GM23338 (cell line): ENCODE measurements around the gene MRPS27. TPM values are rescaled to one million over a fixed set of nuclear protein-coding genes. Genes with fewer than 3 reads are reported as not detected.

ENCODE experiments used
- ATAC-seq: fragments of 200-7000 bp; cut with Tn5 transposase; 3 replicates; pipeline ENCODE4 v1.9.1; 2020
- DNase-seq: peaks from one replicate; pipeline ENCODE4 v3.0.0-alpha.2; 2015; ENCODE audit warnings: low spot score
- H2AFZ ChIP-seq: fragments of 200-600 bp; sonication (generic); 2 replicates; pipeline ENCODE4 v1.8.0; 2016; ENCODE audit warnings: antibody characterized with exemption, mild to moderate bottlenecking, moderate library complexity
- H3F3A ChIP-seq: fragments of 200-600 bp; sonication (generic); replicated peaks from 2 replicates; pipeline ENCODE4 v1.8.0; 2017; ENCODE audit warnings: antibody characterized with exemption, mixed run types, low read depth
- H3K27ac ChIP-seq: fragments of 200-600 bp; sonication (generic); 2 replicates; pipeline ENCODE4 v1.6.1; 2016; ENCODE audit warnings: low read depth
- H3K27me3 ChIP-seq: fragments of 200-600 bp; sonication (generic); 2 replicates; pipeline ENCODE4 v1.8.0; 2016; ENCODE audit warnings: mild to moderate bottlenecking, mixed run types, moderate library complexity; ENCODE audit not compliant: insufficient read depth
- H3K36me3 ChIP-seq: fragments of 200-600 bp; sonication (generic); 2 replicates; pipeline ENCODE4 v1.8.0; 2016; ENCODE audit warnings: mild to moderate bottlenecking; ENCODE audit not compliant: insufficient read depth
- H3K4me1 ChIP-seq: fragments of 200-600 bp; sonication (generic); 2 replicates; pipeline ENCODE4 v1.8.0; 2016; ENCODE audit warnings: mild to moderate bottlenecking, moderate library complexity; ENCODE audit not compliant: insufficient read depth
- H3K4me2 ChIP-seq: fragments of 200-600 bp; sonication (generic); 2 replicates; pipeline ENCODE4 v1.7.1; 2017; ENCODE audit warnings: mixed run types
- H3K4me3 ChIP-seq: fragments of 200-600 bp; sonication (generic); 2 replicates; pipeline ENCODE4 v1.6.1; 2016; ENCODE audit warnings: mixed run types
- H3K79me2 ChIP-seq: fragments of 200-600 bp; sonication (generic); replicated peaks from 2 replicates; pipeline ENCODE4 v1.8.0; 2017; ENCODE audit warnings: mild to moderate bottlenecking; ENCODE audit not compliant: insufficient read depth
- H3K9me2 ChIP-seq: fragments of 200-600 bp; sonication (generic); 2 replicates; pipeline ENCODE4 v1.8.0; 2017; ENCODE audit not compliant: insufficient read depth
- H4K20me1 ChIP-seq: fragments of 200-600 bp; sonication (generic); replicated peaks from 2 replicates; pipeline ENCODE4 v1.8.0; 2017; ENCODE audit warnings: mild to moderate bottlenecking; ENCODE audit not compliant: insufficient read depth
- H3K27ac Mint-ChIP-seq: 2 replicates; pipeline ENCODE4 v1.8.0; 2020; ENCODE audit warnings: inconsistent platforms, mild to moderate bottlenecking, moderate library complexity, mixed read lengths
- H3K27me3 Mint-ChIP-seq: 3 replicates; pipeline ENCODE4 v1.8.0; 2022; ENCODE audit warnings: low read depth, mild to moderate bottlenecking, moderate library complexity, mixed read lengths, inconsistent platforms; ENCODE audit not compliant: insufficient read depth, poor library complexity
- H3K36me3 Mint-ChIP-seq: 3 replicates; pipeline ENCODE4 v1.8.0; 2021; ENCODE audit warnings: low read depth, mild to moderate bottlenecking, inconsistent platforms, moderate library complexity, mixed read lengths
- H3K4me1 Mint-ChIP-seq: 3 replicates; pipeline ENCODE4 v1.8.0; 2020; ENCODE audit warnings: mild to moderate bottlenecking, inconsistent platforms, mixed read lengths
- H3K4me3 Mint-ChIP-seq: 3 replicates; pipeline ENCODE4 v1.8.0; 2021; ENCODE audit warnings: moderate library complexity, mild to moderate bottlenecking, inconsistent platforms, mixed read lengths
- H3K9me3 Mint-ChIP-seq: 3 replicates; pipeline ENCODE4 v1.8.0; 2020; ENCODE audit warnings: moderate library complexity, mild to moderate bottlenecking, inconsistent platforms, mixed read lengths
- CREB1 ChIP-seq: fragments of 250-450 bp; sonication (Bioruptor Pico); IDR thresholded peaks from 2 replicates; pipeline ENCODE4 v1.5.0; 2020; ENCODE audit warnings: low read depth, mild to moderate bottlenecking, moderate library complexity
- CTCF ChIP-seq, 2 experiments: fragments of 200-600 bp in 1 of 2; sonication (generic) in 1 of 2; conservative IDR thresholded peaks; 2 replicates each; pipeline versions ENCODE4 v1.5.1 to v1.6.1; 2016 to 2017; ENCODE audit warnings: antibody characterized with exemption in 2 of 2, low read depth in 2 of 2, mild to moderate bottlenecking in 2 of 2, moderate library complexity in 1 of 2
- ETS1 ChIP-seq: IDR thresholded peaks from 2 replicates; pipeline ENCODE4 v1.6.1; 2016; ENCODE audit warnings: antibody characterized with exemption
- EZH2 ChIP-seq: fragments of 200-600 bp; sonication (generic); IDR thresholded peaks from one replicate; pipeline ENCODE4 v1.8.0; 2017; ENCODE audit warnings: antibody characterized with exemption, mild to moderate bottlenecking, low read depth; ENCODE audit not compliant: unreplicated experiment
- JUNB ChIP-seq: IDR thresholded peaks from one replicate; pipeline ENCODE4 v1.6.1; 2016; ENCODE audit warnings: antibody characterized with exemption; ENCODE audit not compliant: unreplicated experiment
- NANOG ChIP-seq: IDR thresholded peaks from 2 replicates; pipeline ENCODE4 v1.6.1; 2016; ENCODE audit warnings: antibody characterized with exemption, borderline replicate concordance
- ZNF114 ChIP-seq: fragments of 250-450 bp; sonication (Bioruptor Pico); IDR thresholded peaks from 2 replicates; pipeline ENCODE4 v1.5.0; 2020; ENCODE audit warnings: mild to moderate bottlenecking, moderate library complexity
- ZNF331 ChIP-seq: fragments of 250-450 bp; sonication (Bioruptor Pico); IDR thresholded peaks from 2 replicates; pipeline ENCODE4 v1.5.0; 2020; ENCODE audit warnings: low read depth, mild to moderate bottlenecking, moderate library complexity
- ZNF462 ChIP-seq: fragments of 250-450 bp; sonication (Bioruptor Pico); IDR thresholded peaks from 2 replicates; pipeline ENCODE4 v1.5.0; 2020; ENCODE audit warnings: mild to moderate bottlenecking, moderate library complexity
- polyA plus RNA-seq: library from polyadenylated mRNA; unstranded; fragments of >200 nt; fragmentation: Nextera tagmentation; extraction: Ambion mirVana; gene quantifications from 2 replicates; pipeline ENCODE4 v1.2.1, GENCODE V29; 2016
- total RNA-seq: library from RNA; depleted of rRNA; stranded (reverse); fragments of >200 nt; shearing (Covaris generic); gene quantifications from 2 replicates; pipeline ENCODE4 v1.2.3, GENCODE V29; 2014

MRPS27 gene
- total and polyA plus RNA-seq, 2 experiments from 2014 or later, result 53.2 to 141 TPM

GRCh38 chr5:72255670-72256069, 64.4 kb downstream of the MRPS27 start:
- Histone ChIP-seq H4K20me1 (no peaks in the 10 kb centered on the region), H3F3A (no peaks in the 10 kb centered on the region), H3K36me3 (no peaks in the 10 kb centered on the region), H3K9me2 (no peaks in the 10 kb centered on the region), H3K27me3 (no peaks in the 10 kb centered on the region), H3K27ac (no peak overlapping the region), H2AFZ (no peak overlapping the region), H3K4me2 (no peak overlapping the region), H3K79me2 (peaks cover 1% of the 10 kb centered on the region; the same call in 1 of the 2 replicates), H3K4me3 (no peak overlapping the region), H3K4me1 (no peaks in the 10 kb centered on the region)
- no peak for ATAC-seq
- Mint-ChIP-seq H3K27me3 (no peaks in the 10 kb centered on the region), H3K4me3 (no peak overlapping the region), H3K36me3 (peaks cover 9% of the 10 kb centered on the region), H3K4me1 (peaks cover 4% of the 10 kb centered on the region; the same call in 2 of the 3 replicates), H3K9me3 (no peaks in the 10 kb centered on the region), H3K27ac (no peak overlapping the region; the same call in 1 of the 2 replicates)
- TF ChIP-seq CREB1, result no peak
- no peak for TF ChIP-seq JUNB
- TF ChIP-seq EZH2, result no peak
- TF ChIP-seq ZNF114 (CRISPR knock-in tag), result no peak
- no peak for TF ChIP-seq ZNF331 (CRISPR knock-in tag)
- TF ChIP-seq ZNF462 (CRISPR knock-in tag), result no peak
- TF ChIP-seq CTCF (conservative IDR thresholded peaks at IDR 0.05; ENCODE audit: low read depth in 2 of 2), result no peak
- TF ChIP-seq NANOG, result no peak
- no peak for TF ChIP-seq ETS1
- no peak for DNase-seq
